NCI-H187 treated with DMSO at 0.1 percent for 48 hours (cell line): ENCODE data around the gene PTPN4.
"Not testable (repeated sequence)": the region's sequence is repeated elsewhere in the genome, so short reads cannot be mapped to it uniquely, and the experiment has no call there.

Experiments
- DNase-seq: peaks from one replicate; lab custom pipeline; 2025; lab: John Stamatoyannopoulos, UW

PTPN4 gene

DNA sequence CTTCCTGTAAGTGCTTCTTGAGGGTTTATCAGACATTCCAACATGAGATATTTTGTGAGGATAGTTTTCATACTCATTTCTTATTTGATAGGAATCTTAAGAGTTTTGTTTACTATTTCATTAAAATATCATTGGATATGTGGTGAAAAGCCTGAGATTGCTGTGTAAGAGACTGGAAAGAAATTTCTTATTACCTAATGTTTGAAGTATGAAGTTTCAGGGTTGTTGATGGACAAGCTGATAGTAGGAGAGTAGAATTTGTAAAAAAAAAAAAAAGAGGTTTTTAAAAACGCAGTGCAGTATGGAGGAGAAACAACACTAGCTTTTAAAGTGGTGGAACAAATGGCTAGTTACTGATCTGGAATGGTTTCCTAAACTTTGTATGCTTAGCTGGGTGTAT lies 260.8 kb downstream of the PTPN4 start:
- no peak for DNase-seq

DNA sequence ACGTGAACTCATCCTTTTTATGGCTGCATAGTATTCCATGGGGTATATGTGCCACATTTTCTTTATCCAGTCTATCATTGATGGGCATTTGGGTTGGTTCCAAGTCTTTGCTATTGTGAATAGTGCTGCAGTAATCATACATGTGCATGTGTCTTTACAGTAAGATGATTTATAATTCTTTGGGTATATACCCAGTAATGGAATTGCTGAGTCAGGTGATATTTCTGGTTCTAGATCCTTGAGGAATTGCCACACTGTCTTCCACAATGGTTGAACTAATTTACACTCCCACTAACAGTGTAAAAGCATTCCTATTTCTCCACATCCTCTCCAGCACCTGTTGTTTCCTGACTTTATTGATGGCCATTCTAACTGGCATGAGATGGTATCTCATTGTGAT lies 262.8 kb downstream of the PTPN4 start:
- not testable (repeated sequence) for DNase-seq

GRCh38 chr2:120026890-120027289 lies 267.2 kb downstream of the PTPN4 start:
- no peak for DNase-seq

- no peak for DNase-seq
These were observed 269.1 kb downstream of the PTPN4 start for GRCh38 chr2:120028795-120029194.

GRCh38 chr2:120029672-120030640 lies 270.2 kb downstream of the PTPN4 start:
- DNase-seq = no peak

DNA sequence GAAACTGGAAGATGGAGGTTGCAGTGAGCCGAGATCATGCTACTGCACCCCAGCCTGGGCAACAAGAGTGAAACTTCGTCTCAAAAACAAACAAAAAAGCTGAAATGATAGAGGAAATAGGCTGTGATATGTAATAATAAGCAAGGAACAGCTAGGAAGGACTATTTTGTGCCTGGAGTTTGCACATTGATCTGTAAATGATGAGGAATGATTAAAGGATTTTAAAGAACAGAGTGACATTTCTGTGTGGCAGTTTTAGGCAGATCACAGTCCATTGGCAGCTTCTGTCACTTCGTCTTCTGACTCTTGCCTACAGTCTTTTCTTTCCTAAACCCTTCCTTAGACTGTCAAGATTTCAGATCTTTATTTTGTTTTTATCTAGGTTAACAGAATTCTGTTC lies 272.6 kb downstream of the PTPN4 start:
- no peak for DNase-seq
